Mammary epithelial cell (primary cell): ENCODE data around the gene CD37.

Experiments used
- EZH2 ChIP-seq: IDR thresholded peaks from 2 replicates; pipeline ENCODE4 v1.6.1; 2012; ENCODE audit warnings: low read length, inconsistent platforms, borderline replicate concordance
- TF ChIP-seq, protein P1 (sequence below), 2 donors: IDR thresholded peaks in 1 of 2; conservative IDR thresholded peaks in 1 of 2; 2 replicates each; pipeline ENCODE4 v1.5.1; 2011 to 2012; ENCODE audit warnings: inconsistent platforms in 2 of 2, low read length in 2 of 2, mild to moderate bottlenecking in 2 of 2, control low read depth in 1 of 2, low read depth in 1 of 2; ENCODE audit not compliant: insufficient read depth in 1 of 2; ENCODE audit errors: extremely low read depth in 1 of 2

- TF ChIP-seq, protein P1, sequence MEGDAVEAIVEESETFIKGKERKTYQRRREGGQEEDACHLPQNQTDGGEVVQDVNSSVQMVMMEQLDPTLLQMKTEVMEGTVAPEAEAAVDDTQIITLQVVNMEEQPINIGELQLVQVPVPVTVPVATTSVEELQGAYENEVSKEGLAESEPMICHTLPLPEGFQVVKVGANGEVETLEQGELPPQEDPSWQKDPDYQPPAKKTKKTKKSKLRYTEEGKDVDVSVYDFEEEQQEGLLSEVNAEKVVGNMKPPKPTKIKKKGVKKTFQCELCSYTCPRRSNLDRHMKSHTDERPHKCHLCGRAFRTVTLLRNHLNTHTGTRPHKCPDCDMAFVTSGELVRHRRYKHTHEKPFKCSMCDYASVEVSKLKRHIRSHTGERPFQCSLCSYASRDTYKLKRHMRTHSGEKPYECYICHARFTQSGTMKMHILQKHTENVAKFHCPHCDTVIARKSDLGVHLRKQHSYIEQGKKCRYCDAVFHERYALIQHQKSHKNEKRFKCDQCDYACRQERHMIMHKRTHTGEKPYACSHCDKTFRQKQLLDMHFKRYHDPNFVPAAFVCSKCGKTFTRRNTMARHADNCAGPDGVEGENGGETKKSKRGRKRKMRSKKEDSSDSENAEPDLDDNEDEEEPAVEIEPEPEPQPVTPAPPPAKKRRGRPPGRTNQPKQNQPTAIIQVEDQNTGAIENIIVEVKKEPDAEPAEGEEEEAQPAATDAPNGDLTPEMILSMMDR (conservative IDR thresholded peaks at IDR 0.05 in 1 of 2, IDR thresholded peaks at IDR 0.05 in 1 of 2; ENCODE audit: extremely low read depth in 1 of 2, insufficient read depth in 1 of 2, low read depth in 1 of 2, low read length in 2 of 2): no peak
- TF ChIP-seq EZH2: no peak
Measured at GRCh38 chr19:49290517-49290916, 44.7 kb upstream of the CD37 start.
